DOHH2 (cell line): Measurements from ENCODE around the gene PALB2.

Source experiments
- H3F3A ChIP-seq: fragments of 200-600 bp; sonication (generic), shearing (Covaris generic); 2 replicates; pipeline ENCODE4 v1.6.0; 2016; ENCODE audit warnings: antibody characterized with exemption, mild to moderate bottlenecking; ENCODE audit not compliant: control insufficient read depth, insufficient read depth
- H3K27ac ChIP-seq: fragments of 200-600 bp; sonication (generic); 2 replicates; pipeline ENCODE4 v1.5.1; 2014; ENCODE audit warnings: low read depth, mild to moderate bottlenecking, low read length, moderate library complexity
- H3K27me3 ChIP-seq: fragments of 200-600 bp; sonication (generic); 2 replicates; pipeline ENCODE4 v1.6.1; 2014; ENCODE audit warnings: mild to moderate bottlenecking, low read length, mixed read lengths; ENCODE audit not compliant: control insufficient read depth
- H3K36me3 ChIP-seq: fragments of 200-600 bp; sonication (generic); 2 replicates; pipeline ENCODE4 v1.6.1; 2014; ENCODE audit warnings: mild to moderate bottlenecking, low read length, moderate library complexity, mixed read lengths; ENCODE audit not compliant: control insufficient read depth
- H3K4me1 ChIP-seq: fragments of 200-600 bp; sonication (generic); 2 replicates; pipeline ENCODE4 v1.6.1; 2014; ENCODE audit warnings: mild to moderate bottlenecking, low read length, mixed read lengths; ENCODE audit not compliant: control insufficient read depth
- H3K4me2 ChIP-seq: fragments of 200-600 bp; sonication (generic); 2 replicates; pipeline ENCODE4 v1.6.0; 2014; ENCODE audit warnings: mild to moderate bottlenecking, low read length, moderate library complexity
- H3K4me3 ChIP-seq: fragments of 200-600 bp; sonication (generic); 2 replicates; pipeline ENCODE4 v1.5.1; 2014; ENCODE audit warnings: mild to moderate bottlenecking, low read length, mixed read lengths
- H3K79me2 ChIP-seq: fragments of 200-600 bp; sonication (generic); 2 replicates; pipeline ENCODE4 v1.6.1; 2014; ENCODE audit warnings: mild to moderate bottlenecking, low read length, mixed read lengths; ENCODE audit not compliant: control insufficient read depth
- H3K9me2 ChIP-seq: fragments of 200-600 bp; sonication (generic); replicated peaks from 2 replicates; pipeline ENCODE4 v1.6.1; 2014; ENCODE audit warnings: mild to moderate bottlenecking, low read length, mixed read lengths; ENCODE audit not compliant: control insufficient read depth
- H3K9me3 ChIP-seq: fragments of 200-600 bp; sonication (generic); 2 replicates; pipeline ENCODE4 v1.6.1; 2014; ENCODE audit warnings: antibody characterized with exemption, low read length, mixed read lengths; ENCODE audit not compliant: control insufficient read depth, insufficient read depth
- H4K20me1 ChIP-seq: fragments of 200-600 bp; sonication (generic); 2 replicates; pipeline ENCODE4 v1.6.0; 2014; ENCODE audit warnings: low read depth, mild to moderate bottlenecking, antibody characterized with exemption, low read length, moderate library complexity; ENCODE audit not compliant: control insufficient read depth, insufficient read depth
- CTCF ChIP-seq: fragments of 200-600 bp; sonication (generic); IDR thresholded peaks from one replicate; pipeline ENCODE4 v1.5.1; 2014; ENCODE audit warnings: antibody characterized with exemption, mild to moderate bottlenecking, low read depth, low read length; ENCODE audit not compliant: poor library complexity, severe bottlenecking
- EZH2phosphoT487 ChIP-seq: fragments of 200-600 bp; sonication (generic); IDR thresholded peaks from 2 replicates; pipeline ENCODE4 v1.6.1; 2017; ENCODE audit warnings: borderline replicate concordance, mild to moderate bottlenecking, antibody characterized with exemption, low read length, moderate library complexity, mixed read lengths

PALB2 gene

GRCh38 chr16:23564575-23565363 is 76.3 kb downstream of the PALB2 start:
- no peak overlapping the region for H3K4me2 ChIP-seq
- no peak for TF ChIP-seq EZH2phosphoT487
- no peak for TF ChIP-seq CTCF
- peaks cover 87% of the 10 kb centered on the region for H3K36me3 ChIP-seq
- H3K4me3 ChIP-seq: no peak overlapping the region
- peaks cover 20% of the 10 kb centered on the region for H3K79me2 ChIP-seq
- H3K27me3 ChIP-seq: no peaks in the 10 kb centered on the region
- no peaks in the 10 kb centered on the region for H3K9me3 ChIP-seq
- H4K20me1 ChIP-seq: no peaks in the 10 kb centered on the region
- no peak overlapping the region for H3K27ac ChIP-seq
- H3K9me2 ChIP-seq: no peaks in the 10 kb centered on the region
- peaks cover 12% of the 10 kb centered on the region for H3K4me1 ChIP-seq
- H3F3A ChIP-seq: 0 out of 2 replicates have a peak, but pooled peaks cover 4% of the 10 kb centered on the region

GRCh38 chr16:23563186-23563585 is 77.9 kb downstream of the PALB2 start:
- no peak overlapping the region for H3K27ac ChIP-seq
- H3K36me3 ChIP-seq: peaks cover 83% of the 10 kb centered on the region
- H3K4me3 ChIP-seq: no peak overlapping the region
- peaks cover 10% of the 10 kb centered on the region for H3K4me1 ChIP-seq
- no peaks in the 10 kb centered on the region for H3K27me3 ChIP-seq
- no peaks in the 10 kb centered on the region for H4K20me1 ChIP-seq
- TF ChIP-seq CTCF (no peak), EZH2phosphoT487 (no peak)
- H3F3A ChIP-seq: 0 out of 2 replicates have a peak, but pooled peaks cover 4% of the 10 kb centered on the region
- H3K79me2 ChIP-seq: peaks cover 36% of the 10 kb centered on the region
- H3K4me2 ChIP-seq: no peak overlapping the region
- H3K9me3 ChIP-seq: no peaks in the 10 kb centered on the region
- H3K9me2 ChIP-seq: no peaks in the 10 kb centered on the region

- Histone ChIP-seq H3K36me3 (peaks cover 79% of the 10 kb centered on the region), H3K4me2 (no peak overlapping the region), H3K27ac (no peak overlapping the region), H3K4me1 (peaks cover 11% of the 10 kb centered on the region), H3K4me3 (no peak overlapping the region), H3K9me3 (no peaks in the 10 kb centered on the region), H3K79me2 (peaks cover 42% of the 10 kb centered on the region), H3K9me2 (no peaks in the 10 kb centered on the region), H3K27me3 (no peaks in the 10 kb centered on the region), H3F3A (0 out of 2 replicates have a peak, but pooled peaks cover 4% of the 10 kb centered on the region), H4K20me1 (no peaks in the 10 kb centered on the region)
- TF ChIP-seq CTCF: no peak
- no peak for TF ChIP-seq EZH2phosphoT487
Observed at GRCh38 chr16:23562505-23562904, 78.6 kb downstream of the PALB2 start.
